H9 (cell line): ENCODE data around the gene ATP6V1D. TPM values are rescaled to one million over a fixed set of nuclear protein-coding genes. Genes with fewer than 3 reads are reported as not detected.

ENCODE experiments used
- DNase-seq: peaks from one replicate; pipeline ENCODE4 v3.0.0-alpha.2; 2017
- H2AFZ ChIP-seq: one replicate; pipeline ENCODE4 v1.6.1; 2013; ENCODE audit warnings: mild to moderate bottlenecking, low read length, control low read depth, moderate library complexity
- H2AK5ac ChIP-seq: 2 replicates; pipeline ENCODE4 v1.6.1; 2013; ENCODE audit warnings: low read length, control low read depth, mixed read lengths; ENCODE audit not compliant: insufficient read length
- H2BK120ac ChIP-seq: one replicate; pipeline ENCODE4 v1.6.1; 2013; ENCODE audit warnings: low read depth, mild to moderate bottlenecking, low read length, control low read depth, inconsistent platforms; ENCODE audit not compliant: poor library complexity, severe bottlenecking
- H2BK12ac ChIP-seq: 2 replicates; pipeline ENCODE4 v1.6.1; 2013; ENCODE audit warnings: low read length, control low read depth, mixed read lengths, low read depth; ENCODE audit not compliant: insufficient read length
- H2BK15ac ChIP-seq: 2 replicates; pipeline ENCODE4 v1.6.1; 2013; ENCODE audit warnings: low read depth, low read length, control low read depth
- H2BK20ac ChIP-seq: one replicate; pipeline ENCODE4 v1.6.1; 2013; ENCODE audit warnings: low read depth, mild to moderate bottlenecking, low read length, control low read depth, inconsistent platforms; ENCODE audit not compliant: poor library complexity, severe bottlenecking
- H2BK5ac ChIP-seq: 2 replicates; pipeline ENCODE4 v1.6.1; 2013; ENCODE audit warnings: low read length, control low read depth, mixed read lengths; ENCODE audit not compliant: insufficient read length
- H3K14ac ChIP-seq: 2 replicates; pipeline ENCODE4 v1.6.1; 2013; ENCODE audit warnings: low read length, control low read depth; ENCODE audit not compliant: insufficient read depth
- H3K18ac ChIP-seq: 2 replicates; pipeline ENCODE4 v1.6.1; 2013; ENCODE audit warnings: low read depth, mild to moderate bottlenecking, mixed read lengths, low read length, control low read depth; ENCODE audit not compliant: insufficient read length
- H3K23ac ChIP-seq: 2 replicates; pipeline ENCODE4 v1.6.1; 2013; ENCODE audit warnings: low read length, control low read depth, mixed read lengths, low read depth; ENCODE audit not compliant: insufficient read length
- H3K23me2 ChIP-seq: 2 replicates; pipeline ENCODE4 v1.6.1; 2013; ENCODE audit warnings: low read depth, mild to moderate bottlenecking, mixed read lengths, low read length, control low read depth; ENCODE audit not compliant: insufficient read length, poor library complexity, severe bottlenecking
- H3K27ac ChIP-seq: 2 replicates; pipeline ENCODE4 v1.5.1; 2013; ENCODE audit warnings: low read length, control low read depth, mixed read lengths, low read depth; ENCODE audit not compliant: insufficient read length
- H3K27me3 ChIP-seq: 2 replicates; pipeline ENCODE4 v1.6.1; 2013; ENCODE audit warnings: low read length, control low read depth, inconsistent platforms; ENCODE audit not compliant: insufficient read depth
- H3K4ac ChIP-seq: 2 replicates; pipeline ENCODE4 v1.6.1; 2013; ENCODE audit warnings: low read depth, mild to moderate bottlenecking, control low read depth, inconsistent platforms, low read length, moderate library complexity
- H3K4me1 ChIP-seq: 2 replicates; pipeline ENCODE4 v1.6.1; 2013; ENCODE audit warnings: low read length, control low read depth, inconsistent platforms; ENCODE audit not compliant: insufficient read depth
- H3K4me2 ChIP-seq: 2 replicates; pipeline ENCODE4 v1.6.1; 2013; ENCODE audit warnings: low read length, control low read depth, mixed read lengths; ENCODE audit not compliant: insufficient read length, insufficient read depth
- H3K56ac ChIP-seq: 2 replicates; pipeline ENCODE4 v1.6.1; 2013; ENCODE audit warnings: low read depth, mild to moderate bottlenecking, mixed read lengths, low read length, control low read depth; ENCODE audit not compliant: insufficient read length
- H3K79me1 ChIP-seq: 2 replicates; pipeline ENCODE4 v1.6.1; 2013; ENCODE audit warnings: low read depth, mild to moderate bottlenecking, moderate library complexity, low read length, control low read depth, inconsistent platforms; ENCODE audit not compliant: insufficient read depth, poor library complexity, severe bottlenecking
- H3K79me2 ChIP-seq: 2 replicates; pipeline ENCODE4 v1.6.1; 2013; ENCODE audit warnings: low read length, control low read depth, inconsistent platforms; ENCODE audit not compliant: insufficient read depth
- H3K9ac ChIP-seq: 2 replicates; pipeline ENCODE4 v1.6.1; 2013; ENCODE audit warnings: low read length, control low read depth, mixed read lengths; ENCODE audit not compliant: insufficient read length; ENCODE audit errors: extremely low read depth
- H3K9me3 ChIP-seq: one replicate; pipeline ENCODE4 v1.6.1; 2013; ENCODE audit warnings: low read depth, low read length, inconsistent platforms; ENCODE audit not compliant: control insufficient read depth
- H3T11ph ChIP-seq: one replicate; pipeline ENCODE4 v1.6.1; 2013; ENCODE audit warnings: mild to moderate bottlenecking, low read length, control low read depth, inconsistent platforms
- H4K20me1 ChIP-seq: one replicate; pipeline ENCODE4 v1.6.1; 2013; ENCODE audit not compliant: control insufficient read depth, insufficient read length, insufficient read depth
- H4K5ac ChIP-seq: 2 replicates; pipeline ENCODE4 v1.6.1; 2013; ENCODE audit warnings: low read depth, mild to moderate bottlenecking, mixed read lengths, low read length, control low read depth; ENCODE audit not compliant: insufficient read length
- H4K8ac ChIP-seq: replicated peaks from 2 replicates; pipeline ENCODE4 v1.6.1; 2013; ENCODE audit warnings: low read length, control low read depth, mixed read lengths, low read depth; ENCODE audit not compliant: insufficient read length
- H4K91ac ChIP-seq: 2 replicates; pipeline ENCODE4 v1.6.1; 2013; ENCODE audit warnings: low read depth, mild to moderate bottlenecking, moderate library complexity, mixed read lengths, low read length, control low read depth; ENCODE audit not compliant: insufficient read length
- H3K27ac Mint-ChIP-seq, 3 experiments: 2 replicates in 2 of 3; 3 replicates in 1 of 3; pipeline ENCODE4 v1.8.0; 2020 to 2021; ENCODE audit warnings: mixed read lengths in 3 of 3, mild to moderate bottlenecking in 1 of 3, moderate library complexity in 1 of 3
- H3K27me3 Mint-ChIP-seq: 2 replicates; pipeline ENCODE4 v1.8.0; 2021; ENCODE audit warnings: low read depth, mild to moderate bottlenecking, moderate library complexity, mixed read lengths
- H3K36me3 Mint-ChIP-seq, 3 experiments: 2 replicates in 2 of 3; 3 replicates in 1 of 3; pipeline ENCODE4 v1.8.0; 2020 to 2021; ENCODE audit warnings: low read depth in 3 of 3, mixed read lengths in 3 of 3; ENCODE audit not compliant: insufficient read depth in 1 of 3
- H3K4me1 Mint-ChIP-seq, 2 experiments: 2 replicates each; pipeline ENCODE4 v1.8.0; 2020; ENCODE audit warnings: mixed read lengths in 2 of 2
- H3K4me3 Mint-ChIP-seq, 2 experiments: 2 replicates in 1 of 2; 3 replicates in 1 of 2; pipeline ENCODE4 v1.8.0; 2020 to 2021; ENCODE audit warnings: mild to moderate bottlenecking in 2 of 2, mixed read lengths in 2 of 2, moderate library complexity in 1 of 2
- H3K9me3 Mint-ChIP-seq, 2 experiments: 2 replicates in 1 of 2; 3 replicates in 1 of 2; pipeline ENCODE4 v1.8.0; 2020; ENCODE audit warnings: mild to moderate bottlenecking in 2 of 2, mixed read lengths in 2 of 2, moderate library complexity in 1 of 2
- WGBS: extraction: QIAGEN DNeasy Blood & Tissue Kit; methylation state at CpG from one replicate; pipeline ENCODE4 v1.1.7; 2013; ENCODE audit warnings: missing lambda C conversion rate, low lambda C conversion rate, mixed read lengths; ENCODE audit not compliant: insufficient read length; ENCODE audit errors: extremely low coverage; 5-methylcytosine and 5-hydroxymethylcytosine counted together
- total RNA-seq: library from RNA; stranded (reverse); gene quantifications from 2 replicates; pipeline ENCODE4 v1.2.1, GENCODE V29; 2021
- TF ChIP-seq, protein P1 (sequence below): fragments of 200-600 bp; sonication (generic); conservative IDR thresholded peaks from 3 replicates; pipeline ENCODE4 v1.8.0; 2021; ENCODE audit warnings: antibody characterized with exemption, mild to moderate bottlenecking

The ATP6V1D gene
- total RNA-seq, 1 experiment from 2014 or later: 85.7 TPM

DNA sequence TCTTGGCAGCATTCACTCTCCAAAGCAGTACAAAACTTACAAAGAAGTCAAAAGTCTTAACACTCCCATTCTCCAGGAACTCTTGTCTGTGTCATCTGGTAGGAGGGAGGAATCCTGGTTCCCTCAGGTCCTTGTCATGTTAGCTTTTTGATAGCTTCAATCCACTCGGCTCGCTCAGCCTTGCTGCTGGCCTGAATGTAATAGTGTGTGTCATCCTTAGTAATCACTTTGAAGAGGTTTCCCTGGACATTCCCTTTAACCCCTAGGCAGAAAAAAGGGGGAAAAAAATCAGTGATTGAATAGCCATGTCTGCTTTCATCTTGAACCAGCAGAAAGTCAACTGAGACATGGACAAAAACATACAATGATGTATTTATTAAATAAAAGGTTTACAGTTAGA lies 27.6 kb upstream of the ATP6V1D start:
- H3K27me3 ChIP-seq: no peaks in the 10 kb centered on the region
- no peaks in the 10 kb centered on the region for H3K23me2 ChIP-seq
- no peak overlapping the region for H3K56ac ChIP-seq
- H2AK5ac ChIP-seq: no peak overlapping the region
- no peak overlapping the region for H3T11ph ChIP-seq
- no peak overlapping the region for H3K27ac ChIP-seq
- TF ChIP-seq, protein P1, sequence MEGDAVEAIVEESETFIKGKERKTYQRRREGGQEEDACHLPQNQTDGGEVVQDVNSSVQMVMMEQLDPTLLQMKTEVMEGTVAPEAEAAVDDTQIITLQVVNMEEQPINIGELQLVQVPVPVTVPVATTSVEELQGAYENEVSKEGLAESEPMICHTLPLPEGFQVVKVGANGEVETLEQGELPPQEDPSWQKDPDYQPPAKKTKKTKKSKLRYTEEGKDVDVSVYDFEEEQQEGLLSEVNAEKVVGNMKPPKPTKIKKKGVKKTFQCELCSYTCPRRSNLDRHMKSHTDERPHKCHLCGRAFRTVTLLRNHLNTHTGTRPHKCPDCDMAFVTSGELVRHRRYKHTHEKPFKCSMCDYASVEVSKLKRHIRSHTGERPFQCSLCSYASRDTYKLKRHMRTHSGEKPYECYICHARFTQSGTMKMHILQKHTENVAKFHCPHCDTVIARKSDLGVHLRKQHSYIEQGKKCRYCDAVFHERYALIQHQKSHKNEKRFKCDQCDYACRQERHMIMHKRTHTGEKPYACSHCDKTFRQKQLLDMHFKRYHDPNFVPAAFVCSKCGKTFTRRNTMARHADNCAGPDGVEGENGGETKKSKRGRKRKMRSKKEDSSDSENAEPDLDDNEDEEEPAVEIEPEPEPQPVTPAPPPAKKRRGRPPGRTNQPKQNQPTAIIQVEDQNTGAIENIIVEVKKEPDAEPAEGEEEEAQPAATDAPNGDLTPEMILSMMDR: no peak
- no peaks in the 10 kb centered on the region for H4K20me1 ChIP-seq
- no peak overlapping the region for H3K18ac ChIP-seq
- no peak overlapping the region for H2BK5ac ChIP-seq
- H2BK15ac ChIP-seq: no peak overlapping the region
- H2BK120ac ChIP-seq: no peak overlapping the region
- no peak overlapping the region for H2AFZ ChIP-seq
- H3K9ac ChIP-seq: no peak overlapping the region
- H3K4me1 Mint-ChIP-seq: no peaks in the 10 kb centered on the region
- no peaks in the 10 kb centered on the region for H3K4me1 ChIP-seq
- H4K5ac ChIP-seq: no peak overlapping the region
- H3K79me1 ChIP-seq: no peaks in the 10 kb centered on the region
- H4K8ac ChIP-seq: no peak overlapping the region
- DNase-seq: no peak
- no peaks in the 10 kb centered on the region for H3K9me3 Mint-ChIP-seq
- no peaks in the 10 kb centered on the region; the same call in 1 of the 2 replicates for H3K27me3 Mint-ChIP-seq
- no peak overlapping the region for H2BK12ac ChIP-seq
- no peaks in the 10 kb centered on the region for H3K9me3 ChIP-seq
- no peaks in the 10 kb centered on the region for H3K79me2 ChIP-seq
- no peak overlapping the region for H2BK20ac ChIP-seq
- peaks cover 8 to 36% (median 33%) of the 10 kb centered on the region in 3 experiments; a peak in 6 of 7 replicates for H3K36me3 Mint-ChIP-seq
- H3K4me2 ChIP-seq: no peak overlapping the region
- H3K4me3 Mint-ChIP-seq: no peak overlapping the region
- no peak overlapping the region for H3K23ac ChIP-seq
- H4K91ac ChIP-seq: no peak overlapping the region
- H3K4ac ChIP-seq: no peak overlapping the region
- H3K14ac ChIP-seq: no peak overlapping the region
- no CpG with 5 or more reads among the region's 2 CpGs for WGBS
- no peak overlapping the region; a peak in 1 of 7 replicates for H3K27ac Mint-ChIP-seq
